Activated T-helper 2 cell treated with anti-CD3 and anti-CD28 coated beads, Interferon-gamma antibody, Interleukin-2, Interleukin-4, amounts not matched to agents 10 μg/mL and 5 μg/mL and 100 μg/mL, durations not matched to agents 14 hours and 24 hours and 36 hours (primary cell): ENCODE results near the gene KLK13. TPM values are rescaled to one million over a fixed set of nuclear protein-coding genes. Genes with fewer than 3 reads are reported as not detected.

Experiments used
- DNase-seq: peaks from one replicate; pipeline ENCODE4 v3.0.0; 2021; ENCODE audit warnings: low spot score
- H3K27ac Mint-ChIP-seq: one replicate; pipeline ENCODE4 v1.8.0; 2021; ENCODE audit warnings: mixed read lengths
- H3K27me3 Mint-ChIP-seq: one replicate; pipeline ENCODE4 v1.8.0; 2021; ENCODE audit warnings: low read depth, mixed read lengths
- H3K36me3 Mint-ChIP-seq: one replicate; pipeline ENCODE4 v1.8.0; 2021; ENCODE audit warnings: low read depth, mixed read lengths
- H3K4me1 Mint-ChIP-seq: one replicate; pipeline ENCODE4 v1.8.0; 2021; ENCODE audit warnings: low read depth, mixed read lengths
- H3K4me3 Mint-ChIP-seq: one replicate; pipeline ENCODE4 v1.8.0; 2021; ENCODE audit warnings: low read depth, mild to moderate bottlenecking, moderate library complexity, mixed read lengths
- H3K9me3 Mint-ChIP-seq: one replicate; pipeline ENCODE4 v1.8.0; 2021; ENCODE audit warnings: mixed read lengths
- intact Hi-C: fragments of 100-400 bp; cut with micrococcal nuclease; formaldehyde crosslinking; loops from one replicate; pipeline ENCODE4 v1.15.1; 2023
- total RNA-seq: library from RNA; stranded (reverse); gene quantifications from 2 replicates; pipeline ENCODE4 v1.2.3, GENCODE V29; 2022

The KLK13 gene
- total RNA-seq, 1 donor from 2014 or later = not detected

DNA sequence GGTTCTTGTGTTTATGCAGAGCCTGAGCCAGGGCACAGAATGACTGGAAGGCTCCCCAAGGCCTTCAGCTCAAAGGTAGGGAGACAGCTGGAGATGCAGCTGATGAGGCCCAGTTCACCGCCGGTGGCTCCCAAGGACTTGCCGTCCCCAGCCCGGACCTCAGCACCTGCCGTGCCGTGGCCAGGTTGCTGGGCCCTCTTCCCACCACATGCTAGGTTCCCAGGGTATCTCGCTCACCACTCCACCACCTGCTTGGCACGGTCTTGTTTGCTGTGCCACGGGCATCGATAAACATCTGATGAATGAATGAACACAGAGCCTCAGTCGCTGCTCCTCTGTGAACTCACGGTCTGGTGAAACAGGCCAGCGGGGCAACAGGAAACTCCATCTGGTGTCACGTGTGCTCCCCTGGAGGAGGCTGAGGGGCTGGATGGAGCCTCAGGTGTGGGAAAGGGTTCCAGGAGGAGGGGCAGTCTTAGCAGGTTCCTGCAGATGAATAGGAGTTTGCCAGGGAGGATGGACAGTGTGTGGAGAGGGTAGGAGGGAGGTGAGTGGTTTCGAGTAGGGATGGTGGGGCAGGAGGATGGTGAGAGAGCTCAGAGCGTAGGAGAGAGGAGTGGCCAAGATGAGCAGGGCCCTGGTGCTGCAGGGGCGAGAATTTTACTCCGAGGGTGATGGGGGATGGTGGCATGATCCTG is 21.4 kb upstream of the KLK13 start:
- no peak overlapping the region for H3K27ac Mint-ChIP-seq
- no peaks in the 10 kb centered on the region for H3K36me3 Mint-ChIP-seq
- no peaks in the 10 kb centered on the region for H3K4me1 Mint-ChIP-seq
- H3K4me3 Mint-ChIP-seq = no peak overlapping the region
- H3K9me3 Mint-ChIP-seq = no peaks in the 10 kb centered on the region
- intact Hi-C loops = no loop called here
- no peak for DNase-seq
- H3K27me3 Mint-ChIP-seq = peaks cover 5% of the 10 kb centered on the region

DNA sequence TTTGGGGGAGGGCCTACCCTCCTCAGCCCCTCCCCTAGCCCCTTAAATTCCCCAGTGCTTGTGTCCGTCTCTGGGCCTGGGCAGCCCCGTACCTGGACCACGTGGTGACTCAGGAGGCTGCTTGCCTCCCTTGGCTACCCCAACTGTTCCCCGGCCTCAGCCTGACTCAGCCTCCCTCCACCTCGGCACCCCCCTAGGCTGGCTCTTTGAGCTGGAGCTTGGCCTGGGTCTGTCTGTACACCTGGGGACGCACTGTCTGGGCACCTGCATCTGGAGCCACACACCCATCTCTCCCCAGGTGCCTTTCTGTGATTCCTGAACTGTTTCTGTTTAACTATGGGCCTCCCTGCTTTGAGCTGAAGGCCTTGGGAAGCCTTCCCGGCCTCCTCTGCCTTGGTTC is 19.6 kb upstream of the KLK13 start:
- H3K36me3 Mint-ChIP-seq = no peaks in the 10 kb centered on the region
- H3K27ac Mint-ChIP-seq = no peak overlapping the region
- intact Hi-C loops = no loop called here
- H3K4me1 Mint-ChIP-seq = no peaks in the 10 kb centered on the region
- no peak for DNase-seq
- peaks cover 5% of the 10 kb centered on the region for H3K27me3 Mint-ChIP-seq
- H3K4me3 Mint-ChIP-seq = no peak overlapping the region
- no peaks in the 10 kb centered on the region for H3K9me3 Mint-ChIP-seq

DNA sequence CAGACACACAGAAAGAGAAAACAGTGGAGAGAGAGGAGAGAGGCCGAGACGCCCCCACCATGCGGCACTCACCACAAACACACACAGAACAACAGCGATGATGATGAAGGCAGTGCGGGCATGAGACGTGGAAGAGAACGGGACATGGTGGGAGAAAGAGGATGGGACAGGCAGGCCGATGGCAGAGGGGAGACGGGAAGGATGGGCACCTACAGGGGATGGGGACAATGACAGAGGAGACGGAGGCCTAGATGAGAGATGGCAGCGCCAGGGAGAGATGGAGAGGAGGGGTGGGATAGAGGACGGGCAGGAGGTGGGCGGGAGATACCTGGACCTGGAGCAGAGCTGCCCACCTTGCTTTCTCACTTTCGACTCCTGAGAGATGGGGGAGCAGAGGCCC is 18.9 kb upstream of the KLK13 start:
- no peaks in the 10 kb centered on the region for H3K9me3 Mint-ChIP-seq
- H3K4me3 Mint-ChIP-seq = no peak overlapping the region
- H3K27ac Mint-ChIP-seq = no peak overlapping the region
- H3K36me3 Mint-ChIP-seq = no peaks in the 10 kb centered on the region
- DNase-seq = no peak
- intact Hi-C loops = no loop called here
- H3K27me3 Mint-ChIP-seq = peaks cover 5% of the 10 kb centered on the region
- no peaks in the 10 kb centered on the region for H3K4me1 Mint-ChIP-seq

GRCh38 chr19:51083181-51083580 is 18.3 kb upstream of the KLK13 start:
- Mint-ChIP-seq H3K9me3 (no peaks in the 10 kb centered on the region), H3K4me3 (no peak overlapping the region), H3K36me3 (no peaks in the 10 kb centered on the region), H3K4me1 (no peaks in the 10 kb centered on the region), H3K27ac (no peak overlapping the region), H3K27me3 (peaks cover 5% of the 10 kb centered on the region)
- DNase-seq = no peak
- intact Hi-C loops = no loop called here

DNA sequence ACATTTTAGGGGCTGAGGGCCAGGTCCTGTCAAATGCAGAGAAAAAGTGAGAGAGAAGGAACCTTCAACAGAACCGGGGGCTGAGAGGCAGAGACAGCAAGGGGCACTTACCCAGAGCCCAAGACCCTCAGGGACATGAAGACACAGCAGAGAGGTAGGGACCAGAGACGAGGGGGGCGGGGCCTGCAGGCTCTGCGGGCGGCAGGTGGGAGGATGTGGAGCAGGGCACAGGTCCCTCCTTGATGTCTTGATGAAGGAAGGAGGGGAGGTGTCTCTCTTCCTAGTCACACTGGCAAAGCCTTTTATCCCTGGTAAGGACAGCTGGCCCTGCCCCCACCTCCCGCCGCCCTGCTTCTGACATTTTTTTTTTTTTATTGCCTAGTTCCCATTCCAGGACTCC is 17.7 kb upstream of the KLK13 start, which contains the start of gene KLK14:
KLK14 (minus strand) TSS at position 277 of the 400 bp plus-strand sequence; CDS start at position 4, 273 bp downstream.
- Mint-ChIP-seq H3K27me3 (peaks cover 5% of the 10 kb centered on the region), H3K9me3 (no peaks in the 10 kb centered on the region)
- intact Hi-C loops = no loop called here

GRCh38 chr19:51081476-51081875 is 16.6 kb upstream of the KLK13 start:
- Mint-ChIP-seq H3K36me3 (no peaks in the 10 kb centered on the region), H3K4me1 (no peaks in the 10 kb centered on the region)

More for the DNA sequence above, 17.7 kb upstream of the KLK13 start, which contains the start of gene KLK14:
- Mint-ChIP-seq H3K36me3 (no peaks in the 10 kb centered on the region), H3K4me1 (no peaks in the 10 kb centered on the region), H3K27ac (no peak within 1 kb of the TSS), H3K4me3 (no peak within 1 kb of the TSS)
- no peak for DNase-seq

DNA sequence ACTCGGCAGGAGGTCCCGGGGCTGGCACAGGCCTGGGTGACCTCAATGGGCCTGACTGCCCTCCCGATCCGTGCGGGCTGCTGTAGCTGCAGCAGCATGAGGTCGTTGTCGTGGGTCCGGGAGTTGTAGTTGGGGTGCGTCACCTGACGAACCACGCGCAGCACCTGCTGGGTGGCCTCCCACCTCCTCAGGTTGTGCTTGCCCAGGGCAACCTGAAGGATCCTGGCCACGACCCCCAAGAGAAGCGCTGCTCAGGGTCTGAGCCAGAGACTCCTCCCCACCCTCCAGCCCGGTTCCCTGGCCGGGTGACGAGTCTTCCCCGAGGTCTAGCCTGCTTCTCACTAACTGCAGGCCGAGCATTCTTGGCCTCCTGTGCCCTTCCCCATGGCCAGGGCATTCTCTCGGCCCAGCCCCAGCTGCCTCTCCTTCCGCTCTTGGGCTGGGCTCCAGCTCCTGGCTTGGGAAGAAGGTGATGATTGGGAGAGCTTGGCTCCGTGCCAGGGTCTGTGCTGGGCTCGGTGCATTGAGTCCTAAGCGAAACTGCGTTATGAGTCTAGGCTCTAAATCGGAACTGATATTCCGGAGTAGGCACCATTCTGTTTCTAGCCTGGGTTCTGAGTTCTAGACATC is 14.7 kb upstream of the KLK13 start:
- no peak overlapping the region for H3K4me3 Mint-ChIP-seq
- H3K27me3 Mint-ChIP-seq = peaks cover 5% of the 10 kb centered on the region
- H3K9me3 Mint-ChIP-seq = no peaks in the 10 kb centered on the region
- H3K27ac Mint-ChIP-seq = no peak overlapping the region
- H3K4me1 Mint-ChIP-seq = no peaks in the 10 kb centered on the region
- intact Hi-C loops = no loop called here
- DNase-seq = no peak
- no peaks in the 10 kb centered on the region for H3K36me3 Mint-ChIP-seq

More at GRCh38 chr19:51081476-51081875, 16.6 kb upstream of the KLK13 start:
- DNase-seq = no peak
- intact Hi-C loops = no loop called here
- no peak overlapping the region for H3K27ac Mint-ChIP-seq
- H3K4me3 Mint-ChIP-seq = no peak overlapping the region
- H3K27me3 Mint-ChIP-seq = peaks cover 5% of the 10 kb centered on the region
- H3K9me3 Mint-ChIP-seq = no peaks in the 10 kb centered on the region

DNA sequence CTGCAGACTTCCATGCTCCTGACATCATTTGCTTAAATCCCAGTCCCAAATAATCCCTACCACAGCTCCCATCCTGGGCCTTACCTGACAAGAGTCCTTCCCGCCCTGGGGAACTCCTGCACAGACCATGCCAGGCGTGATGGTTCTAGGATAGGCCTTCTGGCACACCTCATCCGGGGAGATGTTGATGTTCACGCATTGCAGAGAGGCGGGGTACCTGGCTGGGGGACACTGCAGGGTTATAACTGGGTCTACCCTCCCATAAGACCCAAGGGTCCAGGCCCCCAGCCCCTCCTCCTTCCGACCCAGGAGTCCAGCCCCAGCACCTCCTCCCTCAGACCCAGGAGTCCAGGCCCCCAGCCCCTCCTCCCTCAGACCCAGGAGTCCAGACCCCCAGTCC is 13.8 kb upstream of the KLK13 start:
- no peak for DNase-seq
- H3K4me3 Mint-ChIP-seq = no peak overlapping the region
- no peaks in the 10 kb centered on the region for H3K4me1 Mint-ChIP-seq
- peaks cover 6% of the 10 kb centered on the region for H3K9me3 Mint-ChIP-seq
- no peak overlapping the region for H3K27ac Mint-ChIP-seq
- H3K27me3 Mint-ChIP-seq = peaks cover 5% of the 10 kb centered on the region
- H3K36me3 Mint-ChIP-seq = no peaks in the 10 kb centered on the region
- intact Hi-C loops = no loop called here

DNA sequence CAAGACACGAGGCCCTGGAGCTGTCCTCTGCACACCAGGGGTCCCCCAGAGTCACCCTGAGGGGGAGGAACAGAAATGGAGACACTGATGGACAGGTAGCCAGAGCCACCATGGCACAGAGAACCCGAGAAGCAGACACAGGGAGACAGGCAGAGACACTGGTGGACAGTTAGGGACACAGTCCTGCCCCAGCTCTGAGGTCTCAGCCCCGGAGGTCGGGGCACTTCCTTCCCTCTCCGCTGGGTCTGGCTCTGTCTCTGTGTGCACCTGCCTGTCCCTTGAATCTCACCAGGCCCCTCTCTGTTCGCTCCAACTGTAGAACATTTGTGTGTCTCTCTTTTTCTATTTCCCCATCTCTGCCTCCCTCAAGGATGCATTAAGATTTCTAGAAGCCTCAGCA is 13.2 kb upstream of the KLK13 start:
- no peaks in the 10 kb centered on the region for H3K4me1 Mint-ChIP-seq
- no peaks in the 10 kb centered on the region for H3K27me3 Mint-ChIP-seq
- H3K27ac Mint-ChIP-seq = no peak overlapping the region
- intact Hi-C loops = no loop called here
- peaks cover 11% of the 10 kb centered on the region for H3K9me3 Mint-ChIP-seq
- no peaks in the 10 kb centered on the region for H3K36me3 Mint-ChIP-seq
- H3K4me3 Mint-ChIP-seq = no peak overlapping the region
- DNase-seq = no peak

DNA sequence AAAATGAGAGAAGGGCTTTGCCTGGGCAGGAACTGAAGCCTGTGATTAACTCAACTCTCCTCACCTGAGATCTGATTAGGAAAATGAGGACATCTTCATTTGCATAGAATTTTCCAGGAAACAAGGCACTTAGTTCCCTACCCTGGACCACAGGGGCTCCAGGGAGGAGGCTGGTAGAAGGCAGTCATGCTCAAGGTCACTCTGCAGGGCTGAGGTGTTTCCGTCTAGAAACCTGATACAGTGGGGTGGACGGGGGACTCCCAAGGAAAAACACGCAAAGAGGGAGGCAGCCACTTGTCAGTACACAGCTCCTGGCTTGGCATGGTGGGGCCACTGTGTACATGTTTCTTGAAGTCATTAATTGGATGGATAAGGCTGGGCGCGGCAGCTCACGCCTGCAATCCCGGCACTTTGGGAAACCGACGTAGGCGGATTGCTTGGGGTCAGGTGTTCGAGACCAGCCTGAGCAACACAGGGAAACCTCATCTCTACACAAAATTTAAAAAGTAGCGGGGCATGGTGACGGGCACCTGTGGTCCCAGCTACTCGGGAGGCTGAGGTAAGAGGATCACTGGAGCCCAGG is 11.8 kb upstream of the KLK13 start:
- no peak overlapping the region for H3K27ac Mint-ChIP-seq
- no peak overlapping the region for H3K4me3 Mint-ChIP-seq
- intact Hi-C loops = no loop called here
- peaks cover 11% of the 10 kb centered on the region for H3K9me3 Mint-ChIP-seq
- DNase-seq = no peak
- no peaks in the 10 kb centered on the region for H3K4me1 Mint-ChIP-seq
- no peaks in the 10 kb centered on the region for H3K27me3 Mint-ChIP-seq
- no peaks in the 10 kb centered on the region for H3K36me3 Mint-ChIP-seq

- Mint-ChIP-seq H3K4me3 (no peak overlapping the region), H3K36me3 (no peaks in the 10 kb centered on the region), H3K9me3 (peaks cover 11% of the 10 kb centered on the region), H3K27ac (no peak overlapping the region), H3K27me3 (no peaks in the 10 kb centered on the region), H3K4me1 (no peaks in the 10 kb centered on the region)
- intact Hi-C loops = no loop called here
- DNase-seq = no peak
Measured at GRCh38 chr19:51075998-51076397, 11.1 kb upstream of the KLK13 start.

DNA sequence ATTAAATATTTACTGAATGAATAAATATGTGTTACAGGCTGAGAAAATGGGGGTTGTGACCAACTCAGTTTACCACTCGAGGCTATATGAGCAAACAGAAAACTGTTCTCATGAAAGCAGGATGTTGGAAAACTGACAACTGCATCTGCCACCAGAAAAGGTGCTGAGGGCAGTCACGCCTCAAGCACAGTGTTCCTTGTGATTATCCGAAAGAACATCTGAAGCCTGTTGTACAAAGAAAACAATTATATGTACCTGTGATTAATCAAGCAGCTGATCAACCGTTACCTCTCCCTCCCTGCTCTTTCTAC is 6.2 kb upstream of the KLK13 start:
- intact Hi-C loops = no loop called here
- DNase-seq = no peak
- H3K27ac Mint-ChIP-seq = no peak overlapping the region
- H3K4me3 Mint-ChIP-seq = no peak overlapping the region
- H3K27me3 Mint-ChIP-seq = peaks cover 11% of the 10 kb centered on the region
- H3K9me3 Mint-ChIP-seq = peaks cover 11% of the 10 kb centered on the region
- H3K36me3 Mint-ChIP-seq = no peaks in the 10 kb centered on the region
- no peaks in the 10 kb centered on the region for H3K4me1 Mint-ChIP-seq

DNA sequence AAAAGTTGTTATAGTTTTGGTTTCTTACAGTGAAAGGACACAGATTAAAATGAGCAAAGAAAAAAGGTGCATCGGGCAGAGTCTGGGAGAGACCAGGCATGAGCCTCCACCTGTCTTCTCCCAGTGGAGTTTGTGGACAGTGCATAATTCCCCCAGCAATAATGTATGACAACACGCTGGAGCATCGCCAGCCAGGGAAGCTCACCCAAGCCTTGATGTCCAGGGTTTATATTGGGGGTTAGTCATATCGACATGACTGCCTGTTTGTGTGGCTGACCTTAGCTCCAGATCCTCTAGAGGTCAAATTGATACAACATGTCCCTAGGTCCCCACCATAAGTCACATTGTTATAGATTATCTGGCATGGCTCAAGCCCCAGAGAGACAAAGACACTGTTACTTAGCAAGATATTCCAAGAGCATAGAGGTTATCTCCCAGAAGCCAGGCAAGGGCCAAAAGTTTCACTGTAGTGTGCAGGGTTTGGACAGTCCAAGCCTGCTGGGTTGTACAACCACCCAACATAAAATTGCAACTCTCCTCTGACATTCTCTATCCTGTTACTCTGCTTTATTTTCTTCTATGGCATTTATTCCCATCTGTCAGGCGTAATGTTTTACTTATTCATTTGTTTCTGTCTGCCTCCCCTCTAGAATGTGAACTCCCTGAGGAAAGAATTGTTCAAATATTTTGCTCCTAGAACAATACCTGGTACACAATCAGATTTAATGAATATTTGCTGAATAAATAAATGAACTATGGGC is 5.6 kb upstream of the KLK13 start:
- no peaks in the 10 kb centered on the region for H3K36me3 Mint-ChIP-seq
- no peaks in the 10 kb centered on the region for H3K4me1 Mint-ChIP-seq
- intact Hi-C loops = no loop called here
- H3K4me3 Mint-ChIP-seq = no peak overlapping the region
- no peak overlapping the region for H3K27ac Mint-ChIP-seq
- H3K9me3 Mint-ChIP-seq = peaks cover 11% of the 10 kb centered on the region
- peaks cover 14% of the 10 kb centered on the region for H3K27me3 Mint-ChIP-seq
- no peak for DNase-seq
